ENCODE results near the gene PARM1.

- TF ChIP-seq CTCF (IDR thresholded peaks at IDR 0.05) (no peak), POLR2A (IDR thresholded peaks at IDR 0.05; ENCODE audit: low read depth) (no peak), POLR2AphosphoS5 (IDR thresholded peaks at IDR 0.05) (no peak)
Observed at GRCh38 chr4:75051431-75051830, 118.5 kb downstream of the PARM1 start.

Measured in esophagus muscularis mucosa (tissue), 3 donors.